GM12892 (cell line): Measurements from ENCODE around the gene PFKM.

Experiments used
- POLR2A ChIP-seq: IDR thresholded peaks from 2 replicates; pipeline ENCODE4 v1.6.1; 2011; ENCODE audit warnings: low read depth, low read length, control low read depth
- POLR2AphosphoS5 ChIP-seq: IDR thresholded peaks from 2 replicates; pipeline ENCODE4 v1.6.1; 2011; ENCODE audit warnings: low read depth, low read length, control low read depth

DNA sequence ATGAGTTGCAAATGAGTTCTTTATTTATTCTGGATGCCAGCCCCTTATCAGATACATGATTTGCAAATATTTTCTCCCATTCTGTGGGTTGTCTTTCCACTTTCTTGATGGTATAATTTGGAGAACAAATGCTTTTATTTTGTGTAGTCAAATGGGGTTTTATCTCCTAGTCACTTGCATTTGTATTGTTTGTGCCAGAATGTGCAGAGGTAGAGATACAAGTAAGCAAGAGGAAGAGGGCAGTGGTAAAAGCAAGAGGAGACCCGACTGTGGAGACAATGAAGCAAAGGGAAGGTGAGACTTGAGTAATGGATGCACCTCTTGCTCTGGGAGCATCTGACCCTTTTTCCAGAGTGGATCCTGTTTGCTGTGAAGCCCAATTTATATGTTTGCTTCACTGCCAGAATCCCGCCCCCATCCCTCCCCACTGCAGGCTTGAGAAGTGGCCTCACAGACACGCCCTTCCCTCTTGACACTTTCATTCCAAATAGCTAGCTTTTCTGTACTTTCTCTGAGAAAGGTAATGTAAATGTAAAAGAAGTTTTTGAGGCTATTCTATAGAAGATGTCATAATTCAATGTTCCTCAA lies 786 bp upstream of the PFKM start:
- TF ChIP-seq POLR2A: no peak
- no peak for TF ChIP-seq POLR2AphosphoS5
